Bone marrow (tissue), 2 donors: Measurements from ENCODE around the gene STXBP6.

Experiments
- DNase-seq, 2 donors: peaks; one replicate each; lab custom pipeline; 2025; lab: John Stamatoyannopoulos, UW

The STXBP6 gene

GRCh38 chr14:25049568-25050268 lies at the start of gene STXBP6:
Gene STXBP6 (minus strand): TSS chr14:25050147. CDS start chr14:24974818, 75,329 bp downstream.
- DNase-seq = no peak

GRCh38 chr14:25097120-25097519 lies 47.2 kb upstream of the STXBP6 start:
- no peak for DNase-seq

DNA sequence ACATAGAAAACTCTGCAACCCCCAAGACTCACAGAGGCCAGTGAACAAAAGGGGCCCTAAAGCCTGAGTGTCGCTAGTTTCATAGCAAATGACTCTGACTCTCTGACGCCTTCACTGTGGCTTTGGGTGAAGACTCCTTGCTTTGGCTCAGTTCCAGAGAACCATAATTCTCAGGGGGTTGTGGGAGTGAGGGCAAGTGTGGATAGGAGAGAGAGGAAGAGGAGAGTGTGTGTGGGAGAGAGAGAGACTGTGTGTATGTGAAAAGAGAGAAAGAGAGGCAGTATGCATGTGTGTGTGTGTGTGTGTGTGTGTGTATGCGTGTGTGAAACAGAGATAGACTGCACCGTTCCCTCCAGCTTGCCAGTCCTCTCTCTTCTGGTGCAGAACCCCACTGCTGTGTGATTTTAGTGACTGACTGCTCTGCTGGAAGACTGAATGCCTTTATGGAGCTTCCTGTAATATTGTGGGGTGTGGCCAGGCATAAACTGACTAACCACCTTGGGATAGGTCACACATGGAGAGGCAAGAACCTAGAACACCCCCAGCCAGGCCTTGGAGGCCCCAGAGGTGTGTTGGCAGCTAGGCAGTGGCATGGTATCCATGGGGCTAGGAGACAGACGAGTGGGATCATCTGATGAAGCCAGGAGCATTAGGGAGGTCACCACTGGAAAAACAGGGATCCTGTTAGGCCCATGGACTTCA lies 45.9 kb upstream of the STXBP6 start:
- no peak for DNase-seq

DNA sequence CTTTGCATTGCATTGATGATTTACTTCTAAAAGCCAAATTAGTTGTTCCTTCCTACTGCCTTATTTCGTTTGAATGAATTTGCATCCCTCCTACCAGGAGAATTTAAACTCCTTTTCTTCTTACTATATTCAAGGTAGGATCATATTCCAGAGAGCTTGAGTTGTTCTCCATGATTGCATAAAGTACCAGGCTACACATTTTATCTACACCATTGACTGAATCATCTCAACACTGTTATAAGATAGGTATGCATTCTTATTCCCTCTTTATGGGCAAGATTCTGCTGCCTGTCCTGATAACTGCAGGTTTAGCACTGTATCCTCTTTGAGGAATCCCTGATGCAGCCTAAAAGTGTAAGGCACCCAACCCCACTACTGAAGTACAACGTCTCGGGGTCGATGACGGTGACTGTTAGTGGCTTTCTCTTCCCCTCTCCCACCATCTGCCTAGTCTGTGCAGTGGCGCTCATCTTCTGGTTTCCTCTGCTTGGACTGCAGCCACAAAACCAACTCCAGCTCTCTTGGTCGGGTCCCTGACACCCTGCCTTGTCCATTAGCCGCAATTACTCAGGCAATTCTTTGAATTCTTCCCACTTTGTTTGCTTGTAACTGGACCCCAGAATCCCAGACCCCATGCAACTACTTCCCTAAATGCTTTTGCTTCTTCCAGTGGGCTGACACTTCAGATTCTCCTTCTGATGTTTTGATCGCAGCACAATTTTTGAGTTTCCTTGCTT lies 44.4 kb upstream of the STXBP6 start:
- DNase-seq = no peak

- DNase-seq = no peak
These were observed 42.4 kb upstream of the STXBP6 start for GRCh38 chr14:25092258-25092740.

DNA sequence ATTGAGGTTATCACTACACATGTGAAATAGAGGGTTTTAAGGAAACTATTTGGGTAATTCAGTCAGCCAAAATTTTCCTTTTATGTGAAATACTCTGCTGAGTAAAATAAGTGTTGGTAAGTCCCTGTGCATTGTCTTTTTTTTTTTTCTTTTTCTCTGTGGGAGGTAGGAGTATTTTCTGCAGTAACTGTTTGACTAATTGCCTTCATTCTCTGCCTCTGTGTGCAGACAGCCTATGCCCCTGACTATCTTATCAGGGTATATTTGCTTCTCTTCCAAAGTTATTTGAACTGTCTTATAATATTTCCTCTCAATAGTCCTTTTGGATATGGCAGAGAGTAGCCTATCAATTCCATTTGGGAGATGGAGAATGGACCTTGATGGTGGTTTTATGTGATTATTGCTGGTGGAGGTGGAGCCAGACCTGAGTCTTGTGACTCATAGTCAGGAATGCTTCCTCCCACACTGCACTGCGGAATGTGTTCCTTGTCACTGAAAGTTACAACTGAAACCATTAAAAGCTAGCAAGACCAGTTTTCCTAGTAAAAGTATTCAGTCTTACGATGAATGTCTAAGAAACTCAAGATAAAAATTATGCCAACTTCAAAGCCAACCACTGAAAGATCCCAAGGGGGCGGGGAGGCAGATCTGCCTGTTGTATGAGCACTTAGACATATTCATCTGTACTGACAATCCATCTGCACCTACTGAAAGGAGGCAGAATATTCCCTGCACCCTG lies 40.9 kb upstream of the STXBP6 start:
- no peak for DNase-seq

GRCh38 chr14:25090256-25090655 lies 40.3 kb upstream of the STXBP6 start:
- no peak for DNase-seq

GRCh38 chr14:25089496-25089895 lies 39.5 kb upstream of the STXBP6 start:
- no peak for DNase-seq

DNA sequence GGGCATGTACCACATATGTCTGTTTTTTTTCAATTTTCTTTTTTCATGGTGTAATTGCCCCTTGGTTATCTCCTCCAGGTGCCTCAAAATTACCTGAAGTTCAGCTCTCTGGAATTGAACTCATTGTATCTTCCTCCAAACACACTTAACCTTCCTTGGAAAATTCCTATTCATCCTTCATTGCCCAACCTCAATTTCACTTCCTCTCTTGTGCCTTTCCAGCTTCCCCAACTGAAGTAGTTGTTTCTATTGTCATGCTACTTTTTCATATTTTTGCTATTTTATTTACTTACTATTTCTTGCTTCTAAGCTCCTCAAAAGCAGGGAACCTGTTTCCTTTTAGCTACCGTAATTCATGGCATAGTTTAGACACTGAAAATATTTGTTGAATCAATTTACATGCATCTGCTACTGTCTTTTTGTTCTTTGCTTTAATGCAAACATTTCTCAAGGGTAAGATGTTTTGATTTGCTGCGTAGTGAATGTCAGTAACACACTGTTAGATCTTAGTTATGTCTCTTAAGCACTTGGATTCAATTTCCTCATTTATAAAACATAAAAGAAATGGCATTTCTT lies 37.0 kb upstream of the STXBP6 start:
- DNase-seq = no peak

DNA sequence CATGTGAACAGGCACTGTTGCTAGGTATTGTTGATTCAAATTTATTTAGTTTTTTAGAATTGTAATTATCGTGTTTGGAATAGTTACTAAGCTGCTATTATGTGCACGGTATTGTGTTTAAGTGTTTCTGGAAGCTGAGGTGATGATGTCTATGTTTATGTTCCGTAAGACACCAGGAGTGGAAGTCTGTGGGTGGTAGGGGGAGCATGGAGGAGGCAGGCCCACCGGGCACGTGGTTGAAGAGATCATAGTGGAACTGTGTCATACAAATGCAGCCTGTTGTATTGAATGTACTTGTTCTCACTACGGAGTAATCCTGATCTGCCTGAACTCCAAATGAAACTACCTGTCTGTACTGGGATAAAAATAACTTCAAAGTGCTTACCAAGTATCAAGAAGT lies 36.1 kb upstream of the STXBP6 start:
- no peak for DNase-seq

DNA sequence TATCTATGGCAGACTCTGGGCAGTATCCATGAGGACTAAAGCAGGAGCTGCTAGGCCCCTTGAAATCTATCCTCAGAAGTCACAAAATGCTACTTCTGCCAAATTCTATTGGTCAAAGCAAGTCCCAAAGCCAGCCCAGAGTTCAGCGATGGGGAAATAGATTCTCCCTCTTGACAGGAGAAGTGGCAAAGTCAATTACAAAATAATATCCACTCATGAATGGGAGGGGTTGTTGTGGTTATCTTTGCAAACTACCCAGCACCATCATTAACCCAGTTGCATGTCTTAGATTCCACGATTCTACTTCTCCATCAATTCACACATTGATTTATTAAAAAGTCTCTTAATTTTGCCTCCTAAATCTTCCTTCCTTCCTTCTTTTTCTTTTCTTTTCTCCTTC lies 30.7 kb upstream of the STXBP6 start:
- no peak for DNase-seq

- DNase-seq = no peak
These were observed 29.4 kb upstream of the STXBP6 start for GRCh38 chr14:25079311-25079710.

DNA sequence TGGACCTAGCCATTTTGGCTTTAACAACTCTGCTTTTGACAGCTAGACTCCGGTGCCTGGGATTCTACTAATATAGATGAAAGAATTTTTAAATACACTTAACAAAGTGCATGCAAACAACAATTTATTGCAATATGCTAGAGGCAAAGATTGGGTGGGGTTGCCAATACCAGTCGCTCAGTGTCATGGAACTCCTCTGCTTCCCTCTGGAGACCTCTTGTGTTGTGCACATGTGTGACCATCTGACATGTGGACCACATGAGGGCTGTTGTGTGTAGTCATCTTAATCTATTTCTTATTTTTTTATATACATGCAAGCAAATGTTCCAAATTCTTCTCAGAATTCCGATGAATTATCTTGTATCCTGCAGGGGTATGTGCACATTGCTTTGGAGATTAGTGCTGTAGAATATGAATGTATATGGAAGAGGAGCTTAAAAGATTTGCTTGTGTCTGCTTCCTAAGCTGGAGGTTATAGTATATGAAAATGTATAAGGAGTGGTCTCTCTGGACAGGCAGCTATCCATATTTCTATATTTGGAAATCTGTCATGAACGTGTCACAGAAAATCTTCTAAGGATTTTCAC lies 24.2 kb upstream of the STXBP6 start:
- DNase-seq = no peak

DNA sequence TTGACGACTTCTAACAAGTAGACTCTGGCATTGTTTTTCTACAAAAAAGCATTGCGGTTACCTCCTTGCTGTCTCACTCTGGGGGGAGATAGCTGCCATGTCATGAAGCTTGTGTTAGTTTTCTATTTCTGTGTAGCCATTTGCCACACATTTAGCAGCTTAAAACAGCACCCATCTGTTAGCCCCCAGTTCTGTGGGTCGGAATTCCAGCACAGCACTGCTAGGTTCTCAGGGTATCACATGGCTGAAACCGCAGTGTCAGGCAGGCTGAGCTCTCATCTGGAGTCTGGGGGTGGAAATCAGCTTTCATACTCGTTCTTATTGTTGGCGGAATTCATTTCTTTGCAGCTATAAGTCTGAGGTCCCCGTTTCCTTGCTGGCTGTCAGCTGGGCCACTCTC lies 19.9 kb upstream of the STXBP6 start:
- no peak for DNase-seq

GRCh38 chr14:25067600-25067999 lies 17.7 kb upstream of the STXBP6 start:
- no peak for DNase-seq

- no peak for DNase-seq
These were observed 12.0 kb upstream of the STXBP6 start for GRCh38 chr14:25062022-25062321.

- DNase-seq = no peak
These were observed 6.7 kb upstream of the STXBP6 start for GRCh38 chr14:25056688-25057078.

GRCh38 chr14:25055992-25056687 lies 6.2 kb upstream of the STXBP6 start:
- DNase-seq = no peak

DNA sequence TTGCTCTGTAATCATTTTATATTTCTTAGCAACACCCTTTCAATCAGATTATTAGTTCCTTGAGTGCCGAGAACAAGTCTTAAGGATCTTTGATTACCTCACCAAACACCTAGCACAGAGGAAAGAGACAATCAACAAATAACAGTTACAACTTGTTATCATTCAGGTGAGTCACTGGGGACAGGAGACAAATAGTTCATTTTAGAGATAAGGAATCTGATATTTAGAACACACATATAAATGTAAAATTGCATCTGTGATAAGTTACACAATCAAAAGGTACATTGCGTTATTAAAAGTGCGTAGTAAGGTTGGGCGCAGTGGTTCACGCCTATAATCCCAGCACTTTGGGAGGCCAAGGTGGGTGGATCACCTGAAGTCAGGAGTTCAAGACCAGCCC lies 5.1 kb upstream of the STXBP6 start:
- DNase-seq = no peak

DNA sequence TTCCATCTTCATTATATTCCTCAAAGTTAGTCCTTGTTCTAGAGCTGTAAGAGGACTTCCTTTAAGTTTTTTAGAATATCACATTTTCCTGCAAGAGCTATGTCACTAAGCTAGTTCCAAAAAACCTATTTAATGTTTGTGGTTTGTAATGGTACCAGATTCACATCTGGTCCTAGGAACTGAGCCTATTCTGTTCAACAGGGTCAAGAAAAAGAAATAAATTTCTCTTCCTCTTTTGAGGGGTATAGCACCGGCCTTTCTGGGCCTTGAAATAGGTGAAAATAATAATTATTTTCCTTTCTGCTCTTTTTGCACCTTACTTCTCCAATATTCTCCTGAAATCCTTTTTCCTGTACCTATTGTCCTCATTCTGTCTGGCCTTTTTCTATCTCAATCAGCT lies 3.6 kb upstream of the STXBP6 start:
- no peak for DNase-seq

- no peak for DNase-seq
These were observed 3.0 kb upstream of the STXBP6 start for GRCh38 chr14:25052921-25053320.
